ENCODE results near the gene RAI14. TPM values are rescaled to one million over a fixed set of nuclear protein-coding genes. Genes with fewer than 3 reads are reported as not detected.

RAI14 gene
- total RNA-seq, 1 experiment from 2014 or later = 71.5 TPM

DNA sequence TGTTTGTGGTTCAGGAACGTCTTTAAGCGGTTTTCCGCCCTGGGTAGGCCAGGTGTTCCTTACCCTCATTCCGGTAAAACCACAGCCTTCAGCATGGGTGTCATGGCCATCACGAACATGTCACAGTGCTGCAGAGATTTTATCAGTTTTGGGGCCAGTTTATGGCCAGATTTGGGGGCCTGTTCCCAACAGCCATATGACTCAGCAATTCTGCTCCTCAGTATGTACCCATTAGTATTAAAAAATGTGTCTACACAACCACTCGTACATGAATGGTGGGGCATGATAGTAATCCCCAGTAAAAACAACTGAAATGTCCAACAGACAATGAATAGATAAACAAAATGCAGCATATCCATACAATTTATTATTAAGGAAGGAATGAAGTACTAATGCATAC is 130.9 kb downstream of the RAI14 start:
- no peak overlapping the region for H3K4me3 ChIP-seq (ENCODE audit: low read depth, low read length)

DNA sequence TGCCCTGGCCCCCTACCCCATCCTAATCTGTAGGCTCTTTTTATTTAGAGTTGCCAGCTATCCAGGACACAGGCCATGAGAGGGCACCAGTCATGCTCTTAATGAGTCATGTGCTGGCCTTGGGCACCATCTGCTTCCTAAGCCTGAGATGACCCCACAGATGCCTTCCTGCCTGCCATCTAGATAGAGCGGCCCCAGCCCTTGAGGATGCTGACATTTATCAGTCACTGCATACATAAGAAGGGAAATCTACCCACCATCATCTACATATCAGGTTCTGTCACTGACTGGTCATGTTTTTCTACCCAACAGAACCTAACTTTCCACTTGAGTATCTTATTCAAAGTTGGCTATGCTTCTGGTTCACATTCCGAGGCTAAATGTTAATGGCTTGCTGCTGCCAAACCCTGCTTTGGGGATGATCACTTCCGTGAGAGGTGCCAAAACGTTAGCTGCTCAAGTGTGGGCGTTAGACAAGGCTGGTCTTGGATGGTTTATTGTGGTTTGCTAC is 132.9 kb downstream of the RAI14 start:
- peaks cover 23% of the 10 kb centered on the region for H3K36me3 Mint-ChIP-seq (ENCODE audit: insufficient read depth, unreplicated experiment)
- no peaks in the 10 kb centered on the region for H3K4me1 Mint-ChIP-seq (ENCODE audit: low read depth, unreplicated experiment)
- H3K9me3 Mint-ChIP-seq (ENCODE audit: unreplicated experiment) = peaks cover 27% of the 10 kb centered on the region
- TF ChIP-seq, protein P1, sequence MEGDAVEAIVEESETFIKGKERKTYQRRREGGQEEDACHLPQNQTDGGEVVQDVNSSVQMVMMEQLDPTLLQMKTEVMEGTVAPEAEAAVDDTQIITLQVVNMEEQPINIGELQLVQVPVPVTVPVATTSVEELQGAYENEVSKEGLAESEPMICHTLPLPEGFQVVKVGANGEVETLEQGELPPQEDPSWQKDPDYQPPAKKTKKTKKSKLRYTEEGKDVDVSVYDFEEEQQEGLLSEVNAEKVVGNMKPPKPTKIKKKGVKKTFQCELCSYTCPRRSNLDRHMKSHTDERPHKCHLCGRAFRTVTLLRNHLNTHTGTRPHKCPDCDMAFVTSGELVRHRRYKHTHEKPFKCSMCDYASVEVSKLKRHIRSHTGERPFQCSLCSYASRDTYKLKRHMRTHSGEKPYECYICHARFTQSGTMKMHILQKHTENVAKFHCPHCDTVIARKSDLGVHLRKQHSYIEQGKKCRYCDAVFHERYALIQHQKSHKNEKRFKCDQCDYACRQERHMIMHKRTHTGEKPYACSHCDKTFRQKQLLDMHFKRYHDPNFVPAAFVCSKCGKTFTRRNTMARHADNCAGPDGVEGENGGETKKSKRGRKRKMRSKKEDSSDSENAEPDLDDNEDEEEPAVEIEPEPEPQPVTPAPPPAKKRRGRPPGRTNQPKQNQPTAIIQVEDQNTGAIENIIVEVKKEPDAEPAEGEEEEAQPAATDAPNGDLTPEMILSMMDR (IDR thresholded peaks at IDR 0.05; ENCODE audit: insufficient read depth in 1 of 2, low read depth in 1 of 2, low read length in 1 of 2, severe bottlenecking in 1 of 2, unreplicated experiment in 1 of 2) = no peak
- ChIA-PET CTCF (no interaction called here), POLR2A (no interaction called here)
- Histone ChIP-seq H3K4me3 (ENCODE audit: low read depth, low read length) (no peak overlapping the region), H3K4me1 (no peaks in the 10 kb centered on the region), H3K36me3 (ENCODE audit: control insufficient read depth, insufficient read depth, low read length) (no peaks in the 10 kb centered on the region; the same call in 1 of the 2 replicates), H3K9me3 (no peaks in the 10 kb centered on the region), H3K27me3 (replicated peaks; ENCODE audit: control insufficient read depth, insufficient read depth, low read length) (no peaks in the 10 kb centered on the region)
- H3K27ac Mint-ChIP-seq (ENCODE audit: unreplicated experiment) = no peak overlapping the region
- H3K4me3 Mint-ChIP-seq (ENCODE audit: unreplicated experiment) = no peak overlapping the region
- DNase-seq = no peak
- BruUV-seq (replicated peaks) = no TSS peak
- H3K27me3 Mint-ChIP-seq (ENCODE audit: insufficient read depth, unreplicated experiment) = no peaks in the 10 kb centered on the region
- intact Hi-C loops (cut with micrococcal nuclease; ENCODE audit: unreplicated experiment) = no loop called here

More for the DNA sequence above, 130.9 kb downstream of the RAI14 start:
- H3K36me3 ChIP-seq (ENCODE audit: control insufficient read depth, insufficient read depth, low read length) = no peaks in the 10 kb centered on the region; the same call in 1 of the 2 replicates
- H3K4me1 Mint-ChIP-seq (ENCODE audit: low read depth, unreplicated experiment) = no peaks in the 10 kb centered on the region
- intact Hi-C loops (cut with micrococcal nuclease; ENCODE audit: unreplicated experiment) = no loop called here
- H3K4me1 ChIP-seq = no peaks in the 10 kb centered on the region
- no peak for DNase-seq
- no peak overlapping the region for H3K27ac Mint-ChIP-seq (ENCODE audit: unreplicated experiment)
- ChIA-PET POLR2A (no interaction called here), CTCF (no interaction called here)
- peaks cover 43% of the 10 kb centered on the region for H3K9me3 Mint-ChIP-seq (ENCODE audit: unreplicated experiment)
- H3K27me3 Mint-ChIP-seq (ENCODE audit: insufficient read depth, unreplicated experiment) = no peaks in the 10 kb centered on the region
- H3K36me3 Mint-ChIP-seq (ENCODE audit: insufficient read depth, unreplicated experiment) = peaks cover 30% of the 10 kb centered on the region
- no peaks in the 10 kb centered on the region for H3K27me3 ChIP-seq (replicated peaks; ENCODE audit: control insufficient read depth, insufficient read depth, low read length)
- peaks cover under 1% of the 10 kb centered on the region; the same call in 1 of the 2 replicates for H3K9me3 ChIP-seq
- H3K4me3 Mint-ChIP-seq (ENCODE audit: unreplicated experiment) = no peak overlapping the region
- no TSS peak for BruUV-seq (replicated peaks)
- TF ChIP-seq, protein P1 (IDR thresholded peaks at IDR 0.05; ENCODE audit: insufficient read depth in 1 of 2, low read depth in 1 of 2, low read length in 1 of 2, severe bottlenecking in 1 of 2, unreplicated experiment in 1 of 2) = no peak

DNA sequence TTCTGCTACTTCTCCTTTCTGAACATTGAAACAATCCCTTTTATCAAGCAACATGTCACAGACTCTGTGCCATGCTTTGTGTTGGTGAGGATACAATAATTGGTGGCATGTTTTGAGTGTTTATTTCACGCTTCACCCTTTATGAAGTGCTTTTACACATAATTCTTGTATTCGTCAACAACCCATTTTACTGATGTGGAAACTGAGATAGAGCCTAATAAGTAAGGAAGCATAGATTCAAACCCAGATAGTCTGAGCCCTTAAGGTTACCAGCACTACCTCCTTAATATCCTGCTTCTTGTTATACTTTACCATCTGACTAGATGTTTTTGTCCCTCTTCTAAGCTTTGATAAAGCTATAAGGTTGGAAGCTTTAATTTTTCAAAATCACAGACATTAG is 133.5 kb downstream of the RAI14 start:
- Histone ChIP-seq H3K4me3 (ENCODE audit: low read depth, low read length) (no peak overlapping the region), H3K9me3 (no peaks in the 10 kb centered on the region), H3K4me1 (no peaks in the 10 kb centered on the region), H3K36me3 (ENCODE audit: control insufficient read depth, insufficient read depth, low read length) (no peaks in the 10 kb centered on the region; the same call in 1 of the 2 replicates), H3K27me3 (replicated peaks; ENCODE audit: control insufficient read depth, insufficient read depth, low read length) (no peaks in the 10 kb centered on the region)
- H3K27ac Mint-ChIP-seq (ENCODE audit: unreplicated experiment) = no peak overlapping the region
- POLR2A ChIA-PET = no interaction called here
- no TSS peak for BruUV-seq (replicated peaks)
- TF ChIP-seq, protein P1 (IDR thresholded peaks at IDR 0.05; ENCODE audit: insufficient read depth in 1 of 2, low read depth in 1 of 2, low read length in 1 of 2, severe bottlenecking in 1 of 2, unreplicated experiment in 1 of 2) = no peak
- H3K9me3 Mint-ChIP-seq (ENCODE audit: unreplicated experiment) = peaks cover 27% of the 10 kb centered on the region
- intact Hi-C loops (cut with micrococcal nuclease; ENCODE audit: unreplicated experiment) = no loop called here
- H3K36me3 Mint-ChIP-seq (ENCODE audit: insufficient read depth, unreplicated experiment) = peaks cover 23% of the 10 kb centered on the region
- CTCF ChIA-PET = no interaction called here
- H3K4me1 Mint-ChIP-seq (ENCODE audit: low read depth, unreplicated experiment) = no peaks in the 10 kb centered on the region
- no peak for DNase-seq
- no peak overlapping the region for H3K4me3 Mint-ChIP-seq (ENCODE audit: unreplicated experiment)
- H3K27me3 Mint-ChIP-seq (ENCODE audit: insufficient read depth, unreplicated experiment) = no peaks in the 10 kb centered on the region
